IPS-NIHi7 (cell line): ENCODE results near the gene UCK1.

ENCODE experiments used
- DNase-seq: peaks from one replicate; pipeline ENCODE4 v3.0.0; 2012; ENCODE audit warnings: mixed read lengths; ENCODE audit errors: extremely low spot score

The UCK1 gene

DNA sequence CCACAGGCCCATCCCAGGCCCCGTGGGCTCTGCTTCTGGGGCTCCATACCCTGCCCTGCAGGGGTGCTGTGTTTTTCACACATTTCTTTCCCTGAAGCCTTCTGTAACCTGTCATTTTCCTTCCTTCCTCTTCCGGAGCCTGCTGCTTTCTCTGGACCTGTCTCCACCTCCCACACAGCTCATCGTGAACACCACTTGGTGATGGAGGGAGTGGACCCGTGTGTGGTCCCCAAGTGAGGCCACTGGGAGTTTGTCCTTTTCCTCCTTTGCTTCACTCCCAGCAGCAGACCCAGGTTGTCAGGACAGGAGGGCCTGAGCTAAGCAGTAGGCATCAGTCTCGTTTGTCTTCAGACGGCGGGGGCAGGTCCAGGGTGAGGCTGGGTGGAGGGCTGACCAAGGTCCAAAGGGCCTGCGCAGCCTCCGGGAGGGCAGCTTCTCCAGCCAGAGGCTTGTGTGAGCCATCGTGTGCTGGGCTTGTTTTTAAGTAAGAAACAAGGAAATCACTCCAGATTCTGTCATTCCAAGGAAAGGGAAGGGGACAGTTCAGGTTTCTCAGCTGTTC lies 34.1 kb downstream of the UCK1 start:
- DNase-seq: no peak

- no peak for DNase-seq
Observed at GRCh38 chr9:131495785-131496184, 35.3 kb downstream of the UCK1 start.

GRCh38 chr9:131494296-131494870 lies 36.7 kb downstream of the UCK1 start:
- no peak for DNase-seq

- no peak for DNase-seq
Observed at GRCh38 chr9:131492070-131492469, 39.0 kb downstream of the UCK1 start.

GRCh38 chr9:131491001-131491710 lies 39.9 kb downstream of the UCK1 start:
- no peak for DNase-seq

DNA sequence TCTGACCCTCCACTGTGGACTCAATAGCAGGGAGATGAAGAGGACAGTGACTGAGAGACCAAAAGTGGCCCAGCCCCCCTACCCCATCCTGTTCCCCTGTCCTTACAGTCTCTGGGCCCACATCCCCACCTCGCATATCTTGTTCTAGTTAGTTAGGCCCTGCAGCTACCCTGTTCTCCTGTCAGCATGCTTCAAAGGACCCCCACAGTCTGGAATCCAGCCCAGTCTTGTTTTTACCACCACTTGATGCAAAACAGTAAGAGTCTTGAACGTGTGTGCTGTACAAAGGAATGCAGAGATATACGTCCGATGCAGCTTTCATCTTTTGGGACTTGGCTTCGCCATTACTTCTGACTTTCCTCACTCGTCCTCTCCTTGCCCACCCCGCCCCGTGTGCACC lies 40.5 kb downstream of the UCK1 start:
- DNase-seq: no peak

- no peak for DNase-seq
Observed at GRCh38 chr9:131487621-131488031, 43.4 kb downstream of the UCK1 start.

GRCh38 chr9:131487001-131487400 lies 44.1 kb downstream of the UCK1 start:
- DNase-seq: no peak

GRCh38 chr9:131485728-131486422 lies 45.2 kb downstream of the UCK1 start:
- no peak for DNase-seq

DNA sequence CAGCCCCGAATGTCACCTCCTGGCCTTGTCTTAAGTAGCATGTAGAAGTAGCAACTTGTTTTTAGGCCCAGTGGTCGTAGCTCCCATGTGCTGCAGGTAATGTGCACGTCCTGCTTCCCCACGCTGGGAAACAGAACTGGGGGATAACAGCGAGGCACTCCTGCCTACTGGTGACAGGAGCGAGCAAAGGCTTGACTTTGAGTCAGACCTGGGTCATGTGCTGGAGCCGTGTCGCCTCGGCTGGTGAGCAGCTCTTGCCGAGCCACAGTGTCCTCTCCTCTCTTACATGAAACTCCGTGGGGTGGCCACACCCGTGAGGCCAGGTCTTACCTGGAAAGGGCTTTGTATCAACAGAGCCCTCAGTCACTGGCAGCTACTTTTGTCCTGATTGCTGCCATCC lies 45.9 kb downstream of the UCK1 start:
- DNase-seq: no peak

GRCh38 chr9:131484560-131485185 lies 46.4 kb downstream of the UCK1 start:
- DNase-seq: no peak

- DNase-seq: no peak
Observed at GRCh38 chr9:131484051-131484445, 47.0 kb downstream of the UCK1 start.

- no peak for DNase-seq
Observed at GRCh38 chr9:131483319-131484050, 47.6 kb downstream of the UCK1 start.

- no peak for DNase-seq
Observed at GRCh38 chr9:131482343-131483006, 48.6 kb downstream of the UCK1 start.

- no peak for DNase-seq
Observed at GRCh38 chr9:131481441-131482342, 49.4 kb downstream of the UCK1 start.

DNA sequence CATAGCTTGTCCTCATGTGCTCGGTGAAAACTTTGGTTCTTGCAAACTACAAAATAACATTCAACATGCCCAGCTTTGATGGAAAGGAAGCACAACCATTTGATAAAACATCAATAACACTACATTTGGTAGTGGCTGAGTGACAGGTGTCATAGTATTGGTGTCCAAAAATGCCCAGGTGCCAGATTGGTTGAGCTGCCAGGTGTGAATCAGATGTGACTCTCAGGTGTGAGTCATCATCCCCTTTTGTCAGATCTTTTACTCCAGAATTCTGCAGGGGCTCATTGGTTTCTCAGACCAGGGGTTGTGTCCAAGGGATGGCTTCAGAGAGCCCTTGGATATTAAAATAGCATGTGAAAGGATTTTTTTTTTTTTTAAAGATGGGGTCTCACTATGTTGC lies 50.8 kb downstream of the UCK1 start:
- DNase-seq: no peak

DNA sequence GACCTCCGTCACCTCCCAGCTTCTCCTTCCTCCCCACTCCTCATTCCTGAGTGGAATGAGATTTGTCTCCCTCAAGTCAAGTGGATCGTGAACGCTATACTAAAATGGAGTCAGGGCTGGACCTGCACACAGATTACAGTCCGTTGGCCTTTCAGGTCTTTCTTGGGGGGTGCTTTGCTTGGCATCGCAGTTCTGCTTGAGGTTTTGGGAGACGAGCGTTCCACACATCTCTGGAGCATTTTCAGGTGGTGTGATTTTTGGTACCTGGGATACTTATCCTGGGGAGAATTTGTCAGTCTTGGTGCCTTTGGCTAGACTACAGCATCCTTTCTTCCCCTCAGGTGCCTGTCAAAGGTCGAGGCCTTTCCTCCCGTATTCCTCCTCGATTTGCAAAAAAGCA lies 52.2 kb downstream of the UCK1 start:
- DNase-seq: no peak

GRCh38 chr9:131478421-131478868 lies 52.6 kb downstream of the UCK1 start:
- DNase-seq: peak; percentile 85

- no peak for DNase-seq
Observed at GRCh38 chr9:131477816-131478419, 53.1 kb downstream of the UCK1 start.

- no peak for DNase-seq
Observed at GRCh38 chr9:131477367-131477766, 53.7 kb downstream of the UCK1 start.
